ENCODE measurements around the gene GPATCH4. TPM values are rescaled to one million over a fixed set of nuclear protein-coding genes. Genes with fewer than 3 reads are reported as not detected.
A peak's percentile ranks its signal among the peaks of the same experiment; 100 is the strongest.

GPATCH4 gene
- total and polyA plus RNA-seq, 2 of the 4 experiments (the other 2 are of a cell fraction), result 32.6 to 41.8 TPM

GRCh38 chr1:156552518-156552917, 48.8 kb downstream of the GPATCH4 start:
- CTCF ChIA-PET, result no interaction called here

More at GRCh38 chr1:156552518-156552917, 48.8 kb downstream of the GPATCH4 start:
- H3K27ac ChIP-seq (ENCODE audit: insufficient read depth, low read length), result no peak overlapping the region
- no peaks in the 10 kb centered on the region for H4K20me1 ChIP-seq (ENCODE audit: insufficient read depth, low read length)
- H4K91ac ChIP-seq (ENCODE audit: insufficient read depth, low read depth, low read length), result no peak overlapping the region
- no peak overlapping the region for H3K9ac ChIP-seq (ENCODE audit: low read depth, low read length)
- no peak overlapping the region for H2BK5ac ChIP-seq (ENCODE audit: low read depth, low read length, poor library complexity, severe bottlenecking)
- H3K23ac ChIP-seq (ENCODE audit: low read depth, low read length), result no peak overlapping the region
- H3K27me3 ChIP-seq (ENCODE audit: control insufficient read depth, insufficient read depth, low read length), result no peaks in the 10 kb centered on the region
- peaks cover 11% of the 10 kb centered on the region for H3K36me3 ChIP-seq (ENCODE audit: control insufficient read depth, insufficient read depth, low read length)
- H3K9me1 ChIP-seq (ENCODE audit: insufficient read depth, low read length), result peaks cover 8% of the 10 kb centered on the region
- peak overlapping the region; percentile 63; the same call in 1 of the 2 replicates for H3K14ac ChIP-seq (replicated peaks; ENCODE audit: low read depth, low read length)
- no peak overlapping the region for H3K18ac ChIP-seq (ENCODE audit: low read depth, low read length)
- ATAC-seq (ENCODE audit: low read depth) (no peak), DNase-seq (no peak)
- POLR2A ChIA-PET (ENCODE audit: unreplicated experiment), result no interaction called here
- no peak overlapping the region for H2AFZ ChIP-seq (replicated peaks; ENCODE audit: low read length, poor library complexity)
- H3K56ac ChIP-seq (ENCODE audit: extremely low read depth, insufficient read depth, low read length), result no peak overlapping the region
- H4K8ac ChIP-seq (ENCODE audit: low read depth in 2 of 2, low read length in 2 of 2), result no peak overlapping the region
- peak overlapping the region; percentile 61 for H2AK9ac ChIP-seq (replicated peaks; ENCODE audit: low read depth, low read length, poor library complexity)
- BruUV-seq (replicated peaks), result no TSS peak
- 50% methylated on average over 2 of the region's 5 CpGs; no CpG with 5 or more reads in 1 of the 2 experiments for WGBS, 2 experiments (ENCODE audit: extremely low coverage in 2 of 2, insufficient read length in 1 of 2)
- H3K4me1 ChIP-seq (ENCODE audit: control insufficient read depth, insufficient read depth, low read length), result no peaks in the 10 kb centered on the region
- TF ChIP-seq CHD1 (IDR thresholded peaks at IDR 0.05; ENCODE audit: low read depth, low read length) (no peak), CEBPB (IDR thresholded peaks at IDR 0.05; ENCODE audit: low read depth, low read length) (no peak), SMC3 (IDR thresholded peaks at IDR 0.05; ENCODE audit: low read depth, low read length) (no peak), RCOR1 (IDR thresholded peaks at IDR 0.05; ENCODE audit: insufficient replicate concordance, low read length) (no peak), BHLHE40 (IDR thresholded peaks at IDR 0.05; ENCODE audit: low read depth, low read length) (no peak), MXI1 (IDR thresholded peaks at IDR 0.05; ENCODE audit: borderline replicate concordance, low read depth, low read length) (no peak), FOS (IDR thresholded peaks at IDR 0.05; ENCODE audit: low read depth, low read length) (no peak), NFE2L2 (IDR thresholded peaks at IDR 0.05; ENCODE audit: low read depth, low read length) (no peak), USF2 (IDR thresholded peaks at IDR 0.05; ENCODE audit: low read depth, low read length) (no peak), POLR2A (IDR thresholded peaks at IDR 0.05; ENCODE audit: low read depth, low read length) (no peak), MAZ (IDR thresholded peaks at IDR 0.05; ENCODE audit: borderline replicate concordance, low read depth, low read length) (no peak), RAD21 (IDR thresholded peaks at IDR 0.05; ENCODE audit: low read length) (no peak), RFX5 (IDR thresholded peaks at IDR 0.05; ENCODE audit: low read depth, low read length) (no peak), MAFK (IDR thresholded peaks at IDR 0.05; ENCODE audit: low read depth, low read length) (no peak)
- TF ChIP-seq, protein P1, sequence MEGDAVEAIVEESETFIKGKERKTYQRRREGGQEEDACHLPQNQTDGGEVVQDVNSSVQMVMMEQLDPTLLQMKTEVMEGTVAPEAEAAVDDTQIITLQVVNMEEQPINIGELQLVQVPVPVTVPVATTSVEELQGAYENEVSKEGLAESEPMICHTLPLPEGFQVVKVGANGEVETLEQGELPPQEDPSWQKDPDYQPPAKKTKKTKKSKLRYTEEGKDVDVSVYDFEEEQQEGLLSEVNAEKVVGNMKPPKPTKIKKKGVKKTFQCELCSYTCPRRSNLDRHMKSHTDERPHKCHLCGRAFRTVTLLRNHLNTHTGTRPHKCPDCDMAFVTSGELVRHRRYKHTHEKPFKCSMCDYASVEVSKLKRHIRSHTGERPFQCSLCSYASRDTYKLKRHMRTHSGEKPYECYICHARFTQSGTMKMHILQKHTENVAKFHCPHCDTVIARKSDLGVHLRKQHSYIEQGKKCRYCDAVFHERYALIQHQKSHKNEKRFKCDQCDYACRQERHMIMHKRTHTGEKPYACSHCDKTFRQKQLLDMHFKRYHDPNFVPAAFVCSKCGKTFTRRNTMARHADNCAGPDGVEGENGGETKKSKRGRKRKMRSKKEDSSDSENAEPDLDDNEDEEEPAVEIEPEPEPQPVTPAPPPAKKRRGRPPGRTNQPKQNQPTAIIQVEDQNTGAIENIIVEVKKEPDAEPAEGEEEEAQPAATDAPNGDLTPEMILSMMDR (conservative IDR thresholded peaks at IDR 0.05; ENCODE audit: low read depth, low read length), result no peak
- TF ChIP-seq, protein P2, sequence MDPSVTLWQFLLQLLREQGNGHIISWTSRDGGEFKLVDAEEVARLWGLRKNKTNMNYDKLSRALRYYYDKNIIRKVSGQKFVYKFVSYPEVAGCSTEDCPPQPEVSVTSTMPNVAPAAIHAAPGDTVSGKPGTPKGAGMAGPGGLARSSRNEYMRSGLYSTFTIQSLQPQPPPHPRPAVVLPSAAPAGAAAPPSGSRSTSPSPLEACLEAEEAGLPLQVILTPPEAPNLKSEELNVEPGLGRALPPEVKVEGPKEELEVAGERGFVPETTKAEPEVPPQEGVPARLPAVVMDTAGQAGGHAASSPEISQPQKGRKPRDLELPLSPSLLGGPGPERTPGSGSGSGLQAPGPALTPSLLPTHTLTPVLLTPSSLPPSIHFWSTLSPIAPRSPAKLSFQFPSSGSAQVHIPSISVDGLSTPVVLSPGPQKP (IDR thresholded peaks at IDR 0.05; ENCODE audit: borderline replicate concordance, low read depth, low read length), result no peak
- H3K4me3 ChIP-seq (ENCODE audit: insufficient read depth, low read depth, low read length), result no peak overlapping the region
- no peak overlapping the region; the same call in 1 of the 2 replicates for H2AK5ac ChIP-seq (ENCODE audit: low read depth, low read length)
- dilution Hi-C loops (cut with HindIII; ENCODE audit: low sequenced_read_pairs, unreplicated experiment), result no loop called here
- H3K4me2 ChIP-seq (ENCODE audit: low read depth, low read length), result no peak overlapping the region
- no peak overlapping the region for H2BK20ac ChIP-seq (ENCODE audit: low read depth, low read length)
- intact Hi-C loops (cut with micrococcal nuclease), result no loop called here
- no peak overlapping the region for H4K5ac ChIP-seq (ENCODE audit: low read depth, low read length)
- no peak overlapping the region for H3K4ac ChIP-seq (ENCODE audit: low read depth, low read length)
- in situ Hi-C loops (cut with MboI; ENCODE audit: low sequenced_read_pairs), result no loop called here
- no peaks in the 10 kb centered on the region for H3K9me3 ChIP-seq (ENCODE audit: control insufficient read depth, insufficient read depth, low read length)
- peaks cover 0 to 22% of the 10 kb centered on the region in 2 experiments; a peak in 3 of 4 replicates for H3K79me1 ChIP-seq (ENCODE audit: low read depth in 1 of 2, low read length in 2 of 2)
- H2BK15ac ChIP-seq (ENCODE audit: low read depth, low read length), result no peak overlapping the region
- H2BK120ac ChIP-seq (ENCODE audit: low read depth, low read length), result no peak overlapping the region

Measured in IMR-90 (cell line).